Nephron progenitor cell (in vitro differentiated cells): ENCODE results near the gene TOB2.
"Not testable (repeated sequence)": the region's sequence is repeated elsewhere in the genome, so short reads cannot be mapped to it uniquely, and the experiment has no call there.

Experiments used
- DNase-seq: peaks from one replicate; pipeline ENCODE4 v3.0.0; 2021
- H3K27ac Mint-ChIP-seq: 2 replicates; pipeline ENCODE4 v1.8.0; 2021; ENCODE audit warnings: mild to moderate bottlenecking, moderate library complexity, mixed read lengths
- H3K27me3 Mint-ChIP-seq: 2 replicates; pipeline ENCODE4 v1.8.0; 2021; ENCODE audit warnings: mild to moderate bottlenecking, low read depth, mixed read lengths; ENCODE audit not compliant: poor library complexity
- H3K36me3 Mint-ChIP-seq: 2 replicates; pipeline ENCODE4 v1.8.0; 2021; ENCODE audit warnings: low read depth, mixed read lengths
- H3K4me1 Mint-ChIP-seq: 2 replicates; pipeline ENCODE4 v1.8.0; 2021; ENCODE audit warnings: mixed read lengths
- H3K4me3 Mint-ChIP-seq: 2 replicates; pipeline ENCODE4 v1.8.0; 2021; ENCODE audit warnings: mild to moderate bottlenecking, moderate library complexity, mixed read lengths
- H3K9me3 Mint-ChIP-seq: 2 replicates; pipeline ENCODE4 v1.8.0; 2021; ENCODE audit warnings: mild to moderate bottlenecking, moderate library complexity, mixed read lengths
- CTCF ChIP-seq: fragments of 200-600 bp; sonication (generic); IDR thresholded peaks from 2 replicates; pipeline ENCODE4 v1.5.0; 2021; ENCODE audit warnings: antibody characterized with exemption

The TOB2 gene

GRCh38 chr22:41470886-41471285 lies 24.3 kb upstream of the TOB2 start:
- Mint-ChIP-seq H3K4me1 (peaks cover 41% of the 10 kb centered on the region), H3K27me3 (no peaks in the 10 kb centered on the region), H3K27ac (no peak overlapping the region), H3K36me3 (peaks cover 17% of the 10 kb centered on the region), H3K9me3 (no peaks in the 10 kb centered on the region), H3K4me3 (peak overlapping the region; percentile 93)
- TF ChIP-seq CTCF, result no peak
- DNase-seq, result no peak

- DNase-seq, result no peak
- Mint-ChIP-seq H3K4me3 (peak overlapping the region; percentile 93), H3K27ac (peak overlapping the region; percentile 100), H3K27me3 (no peaks in the 10 kb centered on the region), H3K4me1 (peaks cover 41% of the 10 kb centered on the region), H3K36me3 (peaks cover 27% of the 10 kb centered on the region), H3K9me3 (no peaks in the 10 kb centered on the region)
- TF ChIP-seq CTCF, result no peak
These were observed 22.7 kb upstream of the TOB2 start for GRCh38 chr22:41469218-41469851.

GRCh38 chr22:41468381-41469217 lies 22.0 kb upstream of the TOB2 start, which contains the start of the genes ACO2 and PHF5A:
ACO2 (plus strand) TSS chr22:41469117; CDS start chr22:41469147, 30 bp downstream.
PHF5A (minus strand) TSS chr22:41468692; CDS start chr22:41468653, 39 bp downstream.
- Mint-ChIP-seq H3K27me3 (no peaks in the 10 kb centered on the region), H3K4me1 (peaks cover 35% of the 10 kb centered on the region), H3K4me3 (peak within 1 kb of the TSS; percentile 93), H3K27ac (peak within 1 kb of the TSS; percentile 100), H3K9me3 (no peaks in the 10 kb centered on the region), H3K36me3 (peaks cover 34% of the 10 kb centered on the region)
- no peak for TF ChIP-seq CTCF
- DNase-seq, result peak; percentile 97

GRCh38 chr22:41461901-41462300 lies 15.3 kb upstream of the TOB2 start:
- Mint-ChIP-seq H3K36me3 (peaks cover 50% of the 10 kb centered on the region), H3K9me3 (no peaks in the 10 kb centered on the region), H3K27me3 (peaks cover 3% of the 10 kb centered on the region), H3K27ac (no peak overlapping the region), H3K4me1 (peaks cover under 1% of the 10 kb centered on the region), H3K4me3 (no peak overlapping the region)
- no peak for DNase-seq
- TF ChIP-seq CTCF, result no peak

GRCh38 chr22:41460071-41460470 lies 13.5 kb upstream of the TOB2 start:
- not testable (repeated sequence) for H3K9me3 Mint-ChIP-seq, H3K27ac Mint-ChIP-seq, H3K4me1 Mint-ChIP-seq, H3K27me3 Mint-ChIP-seq, DNase-seq, H3K4me3 Mint-ChIP-seq
- peaks cover 42% of the 10 kb centered on the region for H3K36me3 Mint-ChIP-seq

- Mint-ChIP-seq H3K9me3 (no peaks in the 10 kb centered on the region), H3K4me1 (no peaks in the 10 kb centered on the region), H3K27ac (no peak overlapping the region), H3K4me3 (no peak overlapping the region), H3K36me3 (peaks cover 36% of the 10 kb centered on the region), H3K27me3 (peaks cover 3% of the 10 kb centered on the region)
- no peak for TF ChIP-seq CTCF
- DNase-seq, result no peak
These were observed 12.8 kb upstream of the TOB2 start for GRCh38 chr22:41459431-41459830.
